Progenitor cell of endocrine pancreas (in vitro differentiated cells): ENCODE measurements around the gene GABBR2. TPM values are rescaled to one million over a fixed set of nuclear protein-coding genes. Genes with fewer than 3 reads are reported as not detected.
A peak's percentile ranks its signal among the peaks of the same experiment; 100 is the strongest.

ENCODE experiments used
- DNase-seq: peaks from one replicate; pipeline ENCODE4 v3.0.0; 2021; ENCODE audit warnings: low spot score; ENCODE audit not compliant: unreplicated experiment
- H3K27ac Mint-ChIP-seq: 2 replicates; pipeline ENCODE4 v1.8.0; 2021; ENCODE audit warnings: mild to moderate bottlenecking, moderate library complexity, mixed read lengths
- H3K27me3 Mint-ChIP-seq: 2 replicates; pipeline ENCODE4 v1.8.0; 2021; ENCODE audit warnings: mixed read lengths
- H3K36me3 Mint-ChIP-seq: 2 replicates; pipeline ENCODE4 v1.8.0; 2022; ENCODE audit warnings: mixed read lengths; ENCODE audit not compliant: insufficient read depth
- H3K4me1 Mint-ChIP-seq: 2 replicates; pipeline ENCODE4 v1.8.0; 2021; ENCODE audit warnings: low read depth, mixed read lengths
- H3K4me3 Mint-ChIP-seq: 2 replicates; pipeline ENCODE4 v1.8.0; 2021; ENCODE audit warnings: low read depth, mild to moderate bottlenecking, moderate library complexity, mixed read lengths
- H3K9me3 Mint-ChIP-seq: 2 replicates; pipeline ENCODE4 v1.8.0; 2021; ENCODE audit warnings: low read depth, mixed read lengths
- total RNA-seq: library from RNA; stranded (reverse); gene quantifications from 2 replicates; pipeline ENCODE4 v1.2.1, GENCODE V29; 2021
- TF ChIP-seq, protein P1 (sequence below): fragments of 200-600 bp; sonication (generic); IDR thresholded peaks from one replicate; pipeline ENCODE4 v1.5.0; 2021; ENCODE audit warnings: antibody characterized with exemption, mild to moderate bottlenecking; ENCODE audit not compliant: unreplicated experiment

The GABBR2 gene
- total RNA-seq, 1 donor from 2014 or later = 0.84 TPM

- Mint-ChIP-seq H3K4me1 (peaks cover 7% of the 10 kb centered on the region), H3K27ac (no peak overlapping the region), H3K4me3 (no peak overlapping the region), H3K36me3 (no peaks in the 10 kb centered on the region), H3K27me3 (peaks cover 2% of the 10 kb centered on the region), H3K9me3 (no peaks in the 10 kb centered on the region)
- TF ChIP-seq, protein P1, sequence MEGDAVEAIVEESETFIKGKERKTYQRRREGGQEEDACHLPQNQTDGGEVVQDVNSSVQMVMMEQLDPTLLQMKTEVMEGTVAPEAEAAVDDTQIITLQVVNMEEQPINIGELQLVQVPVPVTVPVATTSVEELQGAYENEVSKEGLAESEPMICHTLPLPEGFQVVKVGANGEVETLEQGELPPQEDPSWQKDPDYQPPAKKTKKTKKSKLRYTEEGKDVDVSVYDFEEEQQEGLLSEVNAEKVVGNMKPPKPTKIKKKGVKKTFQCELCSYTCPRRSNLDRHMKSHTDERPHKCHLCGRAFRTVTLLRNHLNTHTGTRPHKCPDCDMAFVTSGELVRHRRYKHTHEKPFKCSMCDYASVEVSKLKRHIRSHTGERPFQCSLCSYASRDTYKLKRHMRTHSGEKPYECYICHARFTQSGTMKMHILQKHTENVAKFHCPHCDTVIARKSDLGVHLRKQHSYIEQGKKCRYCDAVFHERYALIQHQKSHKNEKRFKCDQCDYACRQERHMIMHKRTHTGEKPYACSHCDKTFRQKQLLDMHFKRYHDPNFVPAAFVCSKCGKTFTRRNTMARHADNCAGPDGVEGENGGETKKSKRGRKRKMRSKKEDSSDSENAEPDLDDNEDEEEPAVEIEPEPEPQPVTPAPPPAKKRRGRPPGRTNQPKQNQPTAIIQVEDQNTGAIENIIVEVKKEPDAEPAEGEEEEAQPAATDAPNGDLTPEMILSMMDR = no peak
- DNase-seq = no peak
Observed at GRCh38 chr9:98259791-98260190, 448.9 kb downstream of the GABBR2 start.

GRCh38 chr9:98256756-98257155, 452.0 kb downstream of the GABBR2 start:
- H3K9me3 Mint-ChIP-seq = no peaks in the 10 kb centered on the region
- peaks cover 3% of the 10 kb centered on the region for H3K27me3 Mint-ChIP-seq
- DNase-seq = no peak
- H3K27ac Mint-ChIP-seq = peak overlapping the region; percentile 92
- peaks cover 7% of the 10 kb centered on the region for H3K4me1 Mint-ChIP-seq
- peak overlapping the region; percentile 80 for H3K4me3 Mint-ChIP-seq
- H3K36me3 Mint-ChIP-seq = no peaks in the 10 kb centered on the region
- TF ChIP-seq, protein P1 = no peak

- TF ChIP-seq, protein P1 = peak; percentile 38
- Mint-ChIP-seq H3K27me3 (peaks cover 3% of the 10 kb centered on the region), H3K4me3 (peak within 1 kb of the TSS; percentile 80), H3K9me3 (no peaks in the 10 kb centered on the region), H3K36me3 (no peaks in the 10 kb centered on the region), H3K27ac (peak within 1 kb of the TSS; percentile 92), H3K4me1 (peaks cover 7% of the 10 kb centered on the region)
- peak; percentile 97 for DNase-seq
Observed at GRCh38 chr9:98255578-98256296, 453.0 kb downstream of the GABBR2 start, which contains the start of gene TBC1D2. TBC1D2 (minus strand) TSS chr9:98255649; CDS start chr9:98255541, 108 bp downstream.

DNA sequence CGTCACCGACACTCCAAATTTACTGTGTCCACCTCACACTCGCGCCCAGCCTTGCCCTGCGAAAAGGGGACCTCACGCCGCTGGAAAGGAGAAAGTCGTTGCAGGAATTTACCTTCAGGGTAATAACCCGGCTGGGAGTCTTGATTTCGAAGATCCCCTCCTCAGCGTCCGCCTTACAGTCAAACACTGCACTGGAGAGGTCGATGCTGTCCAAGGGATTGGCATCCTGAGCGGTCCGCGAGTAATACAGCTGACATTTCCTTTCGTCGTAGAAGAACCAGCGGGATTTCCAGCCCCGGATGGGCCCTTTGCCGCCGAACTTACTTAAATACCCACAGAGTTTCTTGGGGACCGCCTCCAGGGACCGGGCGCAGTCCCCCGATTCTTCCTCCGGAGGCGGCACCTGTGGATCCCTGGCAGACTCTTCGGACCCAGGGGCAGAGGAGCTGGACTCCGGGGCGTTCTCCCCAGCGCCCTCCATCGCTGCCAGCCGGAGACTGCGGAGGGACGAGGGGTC, 453.6 kb downstream of the GABBR2 start:
- peak overlapping the region; percentile 85 for H3K27ac Mint-ChIP-seq
- H3K4me3 Mint-ChIP-seq = peak overlapping the region; percentile 80
- no peaks in the 10 kb centered on the region for H3K9me3 Mint-ChIP-seq
- peaks cover 13% of the 10 kb centered on the region for H3K4me1 Mint-ChIP-seq
- H3K36me3 Mint-ChIP-seq = peaks cover 3% of the 10 kb centered on the region
- TF ChIP-seq, protein P1 = no peak
- H3K27me3 Mint-ChIP-seq = peaks cover 3% of the 10 kb centered on the region
- peak; percentile 14 for DNase-seq

DNA sequence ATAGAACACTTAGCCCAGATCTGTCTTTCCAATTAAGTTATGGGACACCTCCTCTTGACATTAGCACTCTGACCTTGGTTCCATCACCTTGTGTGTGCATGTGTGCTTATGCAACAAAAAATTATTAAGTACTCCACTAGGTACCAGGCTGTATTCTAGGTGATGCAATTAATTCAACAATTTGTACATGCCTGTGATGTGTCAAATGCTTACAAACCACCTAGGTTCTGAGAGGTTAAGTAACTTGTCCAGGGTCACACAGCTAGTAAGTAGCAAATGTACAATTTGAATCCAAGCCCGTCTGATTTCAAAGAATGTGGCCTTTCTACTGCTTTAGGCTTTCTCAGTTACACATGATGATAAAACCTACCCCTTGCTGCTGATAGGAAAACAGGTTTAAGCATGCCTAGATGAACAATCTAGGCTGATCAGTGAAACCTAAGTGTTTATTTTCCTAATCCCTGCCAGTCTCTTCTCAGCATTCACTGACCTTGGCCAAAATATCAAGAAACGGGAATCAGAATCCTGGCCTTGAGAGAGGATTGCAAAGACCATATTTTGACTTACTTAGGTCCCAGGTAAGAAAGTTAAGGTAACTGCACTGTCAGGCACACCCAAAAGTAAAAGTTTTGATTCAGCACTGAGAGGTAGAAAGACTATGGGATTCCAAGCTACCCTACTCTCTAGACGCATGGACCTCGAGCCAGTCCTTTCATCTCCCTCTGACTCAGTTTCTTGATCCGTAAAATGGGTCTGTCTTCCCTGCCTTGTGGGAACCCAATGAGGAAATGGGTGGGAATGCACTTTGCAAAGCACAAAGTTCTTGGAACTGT, 454.3 kb downstream of the GABBR2 start:
- DNase-seq = no peak
- Mint-ChIP-seq H3K9me3 (no peaks in the 10 kb centered on the region), H3K4me1 (peaks cover 18% of the 10 kb centered on the region), H3K27me3 (peaks cover 3% of the 10 kb centered on the region), H3K36me3 (peaks cover 3% of the 10 kb centered on the region), H3K4me3 (peak overlapping the region; percentile 80), H3K27ac (no peak overlapping the region)
- TF ChIP-seq, protein P1 = no peak
